ENCODE results near the gene GPBAR1. TPM values are rescaled to one million over a fixed set of nuclear protein-coding genes. Genes with fewer than 3 reads are reported as not detected.
A peak's percentile ranks its signal among the peaks of the same experiment; 100 is the strongest.

GPBAR1 gene
- total and polyA plus RNA-seq, 2 donors (not counting 1 experiment from before 2014, with no cell fraction given) = 0.66 to 0.81 TPM

- CTCF ChIA-PET = interaction anchor here (0.8 to 1.1 kb wide), 3 partner anchors 12 to 20 kb away, joined by 3 to 4 read pairs (median 3); partner anchors contain the start of genes AAMP and PNKD
- H3K9me3 Mint-ChIP-seq (ENCODE audit: insufficient read depth) = no peaks in the 10 kb centered on the region
- intact Hi-C loops (cut with micrococcal nuclease) = no loop called here
- Histone ChIP-seq H4K20me1 (ENCODE audit: control insufficient read depth, insufficient read depth, low read length, poor library complexity, severe bottlenecking) (peaks cover 67% of the 10 kb centered on the region), H3K9ac (ENCODE audit: low read length) (no peak overlapping the region), H3K79me2 (ENCODE audit: control insufficient read depth, insufficient read depth, low read length) (no peaks in the 10 kb centered on the region), H3K27ac (ENCODE audit: low read length in 2 of 2) (peak overlapping the region in 1 of 2 donors; percentile 48), H3K4me2 (replicated peaks; ENCODE audit: low read depth, low read length, poor library complexity, severe bottlenecking) (no peak overlapping the region), H3K4me1 (ENCODE audit: control insufficient read depth in 2 of 2, insufficient read depth in 2 of 2, low read length in 2 of 2) (peaks cover 8 to 9% of the 10 kb centered on the region in 2 donors), H3K27me3 (replicated peaks in 1 of 4; ENCODE audit: control extremely low read depth in 1 of 4, control insufficient read depth in 3 of 4, insufficient read depth in 4 of 4, low read length in 3 of 4) (no peaks in the 10 kb centered on the region), H3K4me3 (ENCODE audit: control extremely low read depth in 1 of 5, extremely low read depth in 1 of 5, insufficient read depth in 1 of 5, low read depth in 2 of 5, low read length in 4 of 5) (no peak overlapping the region), H3K36me3 (replicated peaks in 1 of 2; ENCODE audit: control extremely low read depth in 1 of 2, control insufficient read depth in 1 of 2, extremely low read depth in 1 of 2, insufficient read depth in 2 of 2, low read length in 1 of 2) (peaks cover 9 to 87% of the 10 kb centered on the region in 2 experiments), H2AFZ (ENCODE audit: insufficient read depth, low read depth, low read length, poor library complexity, severe bottlenecking) (no peak overlapping the region), H3K9me3 (ENCODE audit: control extremely low read depth in 1 of 3, control insufficient read depth in 2 of 3, insufficient read depth in 1 of 3, low read length in 2 of 3) (no peaks in the 10 kb centered on the region)
- ATAC-seq (ENCODE audit: low read depth) = no peak
- no peak for DNase-seq
- WGBS (ENCODE audit: insufficient coverage) = 50% methylated on average over 7 of the region's 7 CpGs
- no peak overlapping the region for H3K27ac Mint-ChIP-seq
- TF ChIP-seq EZH2 (IDR thresholded peaks at IDR 0.05; ENCODE audit: borderline replicate concordance, insufficient read depth, low read depth, low read length, poor library complexity, severe bottlenecking) = no peak
- TF ChIP-seq CTCF (IDR thresholded peaks at IDR 0.05) = no peak
- H3K4me1 Mint-ChIP-seq = peaks cover 13% of the 10 kb centered on the region
- POLR2A ChIA-PET = no interaction called here
- no peaks in the 10 kb centered on the region for H3K27me3 Mint-ChIP-seq
- H3K4me3 Mint-ChIP-seq = no peak overlapping the region
Observed at GRCh38 chr2:218252509-218253231, 8.1 kb upstream of the GPBAR1 start.

DNA sequence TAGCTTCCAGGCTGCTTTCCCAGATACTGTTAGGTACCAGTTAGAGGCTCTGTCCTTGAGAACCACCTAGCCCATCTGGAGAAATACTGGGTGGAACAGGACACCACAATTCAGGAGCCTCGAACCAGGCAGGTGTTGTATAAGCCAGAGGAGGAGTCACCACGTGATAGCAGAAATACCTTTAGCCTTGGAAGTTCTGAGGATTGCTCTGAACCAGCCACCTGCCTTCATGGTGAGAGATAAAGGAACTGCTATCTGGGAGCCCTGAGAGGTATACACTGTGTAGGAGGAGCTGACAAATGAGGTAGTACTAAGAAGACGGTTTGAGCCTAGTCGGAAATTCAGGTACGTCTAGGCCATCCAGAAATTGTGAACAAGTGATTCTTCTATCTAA lies 7.6 kb upstream of the GPBAR1 start:
- ChIA-PET POLR2A (interaction anchor here (0.6 kb wide), 1 partner anchor 20 kb away, joined by 4 read pairs; no protein-coding TSS in a partner anchor), CTCF (interaction anchor here (0.7 to 1.1 kb wide), 2 partner anchors 20 to 68 kb away, joined by 3 read pairs; no protein-coding TSS in a partner anchor)
- Histone ChIP-seq H3K4me1 (ENCODE audit: control insufficient read depth in 2 of 2, insufficient read depth in 2 of 2, low read length in 2 of 2) (peaks cover 13 to 14% of the 10 kb centered on the region in 2 donors), H3K79me2 (ENCODE audit: control insufficient read depth, insufficient read depth, low read length) (no peaks in the 10 kb centered on the region), H3K27me3 (replicated peaks in 1 of 4; ENCODE audit: control extremely low read depth in 1 of 4, control insufficient read depth in 3 of 4, insufficient read depth in 4 of 4, low read length in 3 of 4) (no peaks in the 10 kb centered on the region), H3K36me3 (replicated peaks in 1 of 2; ENCODE audit: control extremely low read depth in 1 of 2, control insufficient read depth in 1 of 2, extremely low read depth in 1 of 2, insufficient read depth in 2 of 2, low read length in 1 of 2) (peaks cover 9 to 82% of the 10 kb centered on the region in 2 experiments), H3K9me3 (ENCODE audit: control extremely low read depth in 1 of 3, control insufficient read depth in 2 of 3, insufficient read depth in 1 of 3, low read length in 2 of 3) (no peaks in the 10 kb centered on the region), H2AFZ (ENCODE audit: insufficient read depth, low read depth, low read length, poor library complexity, severe bottlenecking) (no peak overlapping the region), H3K4me3 (ENCODE audit: control extremely low read depth in 1 of 5, extremely low read depth in 1 of 5, insufficient read depth in 1 of 5, low read depth in 2 of 5, low read length in 4 of 5) (no peak overlapping the region), H4K20me1 (ENCODE audit: control insufficient read depth, insufficient read depth, low read length, poor library complexity, severe bottlenecking) (peaks cover 67% of the 10 kb centered on the region), H3K9ac (ENCODE audit: low read length) (no peak overlapping the region), H3K27ac (ENCODE audit: low read length in 2 of 2) (peak overlapping the region in 1 of 2 donors; percentile 42), H3K4me2 (replicated peaks; ENCODE audit: low read depth, low read length, poor library complexity, severe bottlenecking) (no peak overlapping the region)
- intact Hi-C loops (cut with micrococcal nuclease) = no loop called here
- no peak for ATAC-seq (ENCODE audit: low read depth)
- TF ChIP-seq EZH2 (IDR thresholded peaks at IDR 0.05; ENCODE audit: borderline replicate concordance, insufficient read depth, low read depth, low read length, poor library complexity, severe bottlenecking) = no peak
- no peak for TF ChIP-seq CTCF (IDR thresholded peaks at IDR 0.05)
- no peaks in the 10 kb centered on the region for H3K9me3 Mint-ChIP-seq (ENCODE audit: insufficient read depth)
- WGBS (ENCODE audit: insufficient coverage) = 86% methylated on average over 5 of the region's 5 CpGs
- H3K4me1 Mint-ChIP-seq = peaks cover 15% of the 10 kb centered on the region
- no peak overlapping the region for H3K4me3 Mint-ChIP-seq
- DNase-seq = no peak
- no peak overlapping the region for H3K27ac Mint-ChIP-seq
- H3K27me3 Mint-ChIP-seq = no peaks in the 10 kb centered on the region
